ENCODE data around the gene GIPC2.
"Not testable (repeated sequence)": the region's sequence is repeated elsewhere in the genome, so short reads cannot be mapped to it uniquely, and the experiment has no call there.

GIPC2 gene, protein sequence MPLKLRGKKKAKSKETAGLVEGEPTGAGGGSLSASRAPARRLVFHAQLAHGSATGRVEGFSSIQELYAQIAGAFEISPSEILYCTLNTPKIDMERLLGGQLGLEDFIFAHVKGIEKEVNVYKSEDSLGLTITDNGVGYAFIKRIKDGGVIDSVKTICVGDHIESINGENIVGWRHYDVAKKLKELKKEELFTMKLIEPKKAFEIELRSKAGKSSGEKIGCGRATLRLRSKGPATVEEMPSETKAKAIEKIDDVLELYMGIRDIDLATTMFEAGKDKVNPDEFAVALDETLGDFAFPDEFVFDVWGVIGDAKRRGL

DNA sequence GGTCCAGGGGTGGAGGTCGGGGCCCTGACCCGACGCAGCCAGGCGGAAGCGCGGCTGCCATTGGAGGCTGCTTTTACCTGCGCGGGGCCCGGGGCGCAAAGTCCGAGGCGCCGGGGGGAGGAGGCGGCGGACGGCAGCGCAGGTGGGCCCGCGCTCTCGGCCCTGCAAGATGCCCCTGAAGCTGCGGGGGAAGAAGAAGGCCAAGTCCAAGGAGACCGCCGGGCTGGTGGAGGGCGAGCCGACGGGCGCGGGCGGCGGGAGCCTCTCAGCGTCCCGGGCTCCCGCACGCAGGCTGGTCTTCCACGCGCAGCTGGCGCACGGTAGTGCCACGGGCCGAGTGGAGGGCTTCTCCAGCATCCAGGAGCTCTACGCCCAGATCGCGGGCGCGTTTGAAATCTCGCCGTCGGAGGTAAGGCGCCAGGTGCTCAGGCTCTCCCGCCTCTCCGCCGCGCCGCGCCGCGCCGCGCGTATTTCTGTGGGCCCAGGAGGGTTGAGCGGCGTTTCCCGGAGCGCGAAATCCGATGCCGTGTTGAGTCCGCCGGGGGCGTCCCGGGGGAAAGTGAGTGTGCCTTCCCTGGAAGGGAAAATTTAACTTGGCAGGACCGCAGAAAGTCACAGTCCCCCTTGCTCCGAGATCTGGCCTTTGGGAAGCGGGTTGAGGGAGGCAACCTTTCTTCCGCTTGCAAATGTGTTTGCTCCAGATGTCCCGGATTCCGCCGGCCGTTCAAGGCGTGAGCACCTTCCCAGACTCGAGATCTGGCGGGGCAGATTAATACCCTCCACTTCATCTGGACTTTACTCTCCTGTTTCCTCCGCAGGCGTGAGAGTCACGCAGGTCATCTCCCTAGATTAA, at the start of gene GIPC2:
TSS of gene GIPC2 (plus strand) at position 41 of the 853 bp plus-strand sequence. CDS start at position 170, 129 bp downstream.
- DNase-seq (ENCODE audit: low read depth) = peak; percentile 39
- H3K4me3 ChIP-seq (ENCODE audit: low read depth, low read length) = peak within 1 kb of the TSS; percentile 64
- TF ChIP-seq, protein P1, sequence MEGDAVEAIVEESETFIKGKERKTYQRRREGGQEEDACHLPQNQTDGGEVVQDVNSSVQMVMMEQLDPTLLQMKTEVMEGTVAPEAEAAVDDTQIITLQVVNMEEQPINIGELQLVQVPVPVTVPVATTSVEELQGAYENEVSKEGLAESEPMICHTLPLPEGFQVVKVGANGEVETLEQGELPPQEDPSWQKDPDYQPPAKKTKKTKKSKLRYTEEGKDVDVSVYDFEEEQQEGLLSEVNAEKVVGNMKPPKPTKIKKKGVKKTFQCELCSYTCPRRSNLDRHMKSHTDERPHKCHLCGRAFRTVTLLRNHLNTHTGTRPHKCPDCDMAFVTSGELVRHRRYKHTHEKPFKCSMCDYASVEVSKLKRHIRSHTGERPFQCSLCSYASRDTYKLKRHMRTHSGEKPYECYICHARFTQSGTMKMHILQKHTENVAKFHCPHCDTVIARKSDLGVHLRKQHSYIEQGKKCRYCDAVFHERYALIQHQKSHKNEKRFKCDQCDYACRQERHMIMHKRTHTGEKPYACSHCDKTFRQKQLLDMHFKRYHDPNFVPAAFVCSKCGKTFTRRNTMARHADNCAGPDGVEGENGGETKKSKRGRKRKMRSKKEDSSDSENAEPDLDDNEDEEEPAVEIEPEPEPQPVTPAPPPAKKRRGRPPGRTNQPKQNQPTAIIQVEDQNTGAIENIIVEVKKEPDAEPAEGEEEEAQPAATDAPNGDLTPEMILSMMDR (conservative IDR thresholded peaks at IDR 0.05; ENCODE audit: low read depth, low read length) = no peak

DNA sequence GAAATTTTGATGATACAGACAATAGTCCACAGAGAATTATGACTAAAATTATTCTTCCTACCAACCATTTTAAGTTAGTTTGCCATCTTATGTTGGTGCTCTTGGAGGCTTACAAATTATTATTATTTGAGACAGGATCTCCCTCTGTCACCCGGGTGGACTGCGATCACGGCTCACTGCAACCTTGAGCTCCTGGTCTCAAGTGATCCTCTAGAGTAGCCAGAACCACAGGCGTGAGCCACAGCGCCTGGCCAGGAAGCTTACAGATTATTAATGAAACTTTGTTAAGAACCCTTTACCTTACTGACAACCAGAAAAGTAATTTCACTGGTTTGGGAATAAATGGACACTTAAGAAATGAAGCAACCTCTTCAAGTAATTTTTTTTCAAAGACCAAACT, 49.0 kb upstream of the GIPC2 start:
- TF ChIP-seq, protein P1 (conservative IDR thresholded peaks at IDR 0.05; ENCODE audit: low read depth, low read length) = no peak
- no peak overlapping the region for H3K4me3 ChIP-seq (ENCODE audit: low read depth, low read length)
- DNase-seq (ENCODE audit: low read depth) = no peak

GRCh38 chr1:78000536-78000935, 45.2 kb upstream of the GIPC2 start:
- not testable (repeated sequence) for DNase-seq (ENCODE audit: low read depth); H3K4me3 ChIP-seq (ENCODE audit: low read depth, low read length)

GRCh38 chr1:78003070-78003746, 42.6 kb upstream of the GIPC2 start:
- TF ChIP-seq, protein P1 (conservative IDR thresholded peaks at IDR 0.05; ENCODE audit: low read depth, low read length) = no peak
- peak overlapping the region; percentile 19 for H3K4me3 ChIP-seq (ENCODE audit: low read depth, low read length)
- no peak for DNase-seq (ENCODE audit: low read depth)

GRCh38 chr1:78003882-78004718, 41.7 kb upstream of the GIPC2 start:
- TF ChIP-seq, protein P1 (conservative IDR thresholded peaks at IDR 0.05; ENCODE audit: low read depth, low read length) = no peak
- peak overlapping the region; percentile 65 for H3K4me3 ChIP-seq (ENCODE audit: low read depth, low read length)
- DNase-seq (ENCODE audit: low read depth) = peak; percentile 84

DNA sequence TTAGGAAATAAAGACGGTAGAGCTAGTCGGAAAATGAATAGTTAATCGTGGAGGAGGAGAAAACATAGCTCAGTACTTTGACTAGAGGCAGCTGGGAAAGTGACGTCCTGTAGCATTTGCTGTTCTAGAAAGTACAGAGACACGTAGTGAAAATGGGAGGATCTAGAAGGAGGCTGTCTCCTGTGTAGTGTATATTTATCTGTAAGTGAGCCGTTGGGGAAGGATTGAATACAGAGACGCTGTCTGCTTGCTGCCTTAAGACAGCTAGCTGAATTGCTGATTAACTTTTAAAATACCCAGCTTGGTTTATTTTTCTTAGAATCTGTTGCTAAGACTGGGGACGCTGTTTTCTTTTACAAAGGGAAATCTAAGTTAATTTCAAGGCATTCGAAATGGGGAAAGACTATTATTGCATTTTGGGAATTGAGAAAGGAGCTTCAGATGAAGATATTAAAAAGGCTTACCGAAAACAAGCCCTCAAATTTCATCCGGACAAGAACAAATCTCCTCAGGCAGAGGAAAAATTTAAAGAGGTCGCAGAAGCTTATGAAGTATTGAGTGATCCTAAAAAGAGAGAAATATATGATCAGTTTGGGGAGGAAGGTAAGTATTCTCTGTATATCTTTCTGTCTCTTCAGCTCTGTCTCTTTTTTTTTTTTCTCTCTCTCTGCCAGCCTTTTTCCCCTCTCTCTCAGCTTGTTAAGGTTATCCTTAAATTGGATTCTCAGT, 40.9 kb upstream of the GIPC2 start, which contains the start of gene DNAJB4:
TSS of gene DNAJB4 (plus strand) at position 221 of the 729 bp plus-strand sequence. CDS start at position 393, 172 bp downstream.
- H3K4me3 ChIP-seq (ENCODE audit: low read depth, low read length) = peak within 1 kb of the TSS; percentile 65
- DNase-seq (ENCODE audit: low read depth) = peak; percentile 99
- TF ChIP-seq, protein P1 (conservative IDR thresholded peaks at IDR 0.05; ENCODE audit: low read depth, low read length) = no peak
